Endothelial cell of umbilical vein (primary cell): ENCODE data around the gene ETV3L. TPM values are rescaled to one million over a fixed set of nuclear protein-coding genes. Genes with fewer than 3 reads are reported as not detected.

Experiments
- BruUV-seq: library from RNA; stranded (reverse); fragments of 400-500 nt; replicated peaks from 2 replicates; lab custom pipeline; 2021; lab: Mats Ljungman, UMichigan
- CTCF ChIA-PET: fragments of 300-600, 350-600 bp; sonication (Branson Sonifier 250); formaldehyde crosslinking; loops from one replicate; lab custom pipeline; 2021; ENCODE audit warnings: antibody characterized with exemption, inconsistent platforms; lab: Charles Lee
- POLR2A ChIA-PET: fragments of 300-600, 350-600 bp; sonication (Branson Sonifier 250); formaldehyde crosslinking; loops from one replicate; lab custom pipeline; 2021; ENCODE audit warnings: antibody characterized with exemption, inconsistent platforms; lab: Charles Lee
- DNase-seq: peaks from one replicate; pipeline ENCODE4 v3.0.0-alpha.2; 2011; ENCODE audit warnings: low read depth, low spot score
- FAIRE-seq: peaks from 2 replicates; lab custom pipeline; 2011; peaks lifted over from hg19 to GRCh38; lab: Jason Lieb, UNC
- H2AFZ ChIP-seq: 2 replicates; pipeline ENCODE4 v1.6.0; 2012; ENCODE audit warnings: low read depth, low read length, control low read depth, inconsistent platforms
- H3K27ac ChIP-seq: 2 replicates; pipeline ENCODE4 v1.5.1; 2011; ENCODE audit warnings: low read depth, mild to moderate bottlenecking, control low read depth, low read length, moderate library complexity; ENCODE audit not compliant: insufficient read depth
- H3K27me3 ChIP-seq, 2 experiments: 2 replicates each; pipeline versions ENCODE4 v1.6.0 to v1.6.1; 2011; ENCODE audit warnings: low read length in 2 of 2, mixed read lengths in 1 of 2; ENCODE audit not compliant: control insufficient read depth in 2 of 2, insufficient read depth in 2 of 2
- H3K36me3 ChIP-seq, 2 experiments: 2 replicates in 1 of 2; 3 replicates in 1 of 2; pipeline ENCODE4 v1.5.1; 2011; ENCODE audit warnings: low read length in 2 of 2, mild to moderate bottlenecking in 1 of 2, moderate library complexity in 1 of 2; ENCODE audit not compliant: control insufficient read depth in 2 of 2, insufficient read depth in 2 of 2; ENCODE audit errors: extremely low read depth in 1 of 2
- H3K4me1 ChIP-seq: 3 replicates; pipeline ENCODE4 v1.5.1; 2011; ENCODE audit warnings: mild to moderate bottlenecking, low read length; ENCODE audit not compliant: control insufficient read depth, insufficient read depth; ENCODE audit errors: extremely low read depth
- H3K4me2 ChIP-seq: 2 replicates; pipeline ENCODE4 v1.6.1; 2011; ENCODE audit warnings: low read length, control low read depth, mixed read lengths; ENCODE audit not compliant: insufficient read depth
- H3K4me3 ChIP-seq, 3 experiments: fragments of 200-600 bp in 1 of 3; sonication (generic), shearing (Covaris generic) in 1 of 3; replicated peaks in 1 of 3; 2 replicates each; pipeline ENCODE4 v1.5.1; 2011 to 2016; ENCODE audit warnings: control low read depth in 3 of 3, low read length in 3 of 3, mild to moderate bottlenecking in 2 of 3, inconsistent platforms in 1 of 3, low read depth in 1 of 3, moderate library complexity in 1 of 3; ENCODE audit not compliant: insufficient read depth in 1 of 3
- H3K79me2 ChIP-seq: 2 replicates; pipeline ENCODE4 v1.6.0; 2012; ENCODE audit warnings: low read length, inconsistent platforms; ENCODE audit not compliant: control insufficient read depth, insufficient read depth
- H3K9ac ChIP-seq: replicated peaks from 2 replicates; pipeline ENCODE3; 2011; ENCODE audit warnings: low read length, control low read depth; ENCODE audit not compliant: insufficient read depth; ENCODE audit errors: extremely low read depth
- H3K9me1 ChIP-seq: replicated peaks from 3 replicates; pipeline ENCODE4 v1.6.0; 2011; ENCODE audit warnings: mild to moderate bottlenecking, low read length; ENCODE audit not compliant: control insufficient read depth, insufficient read depth; ENCODE audit errors: extremely low read depth
- H3K9me3 ChIP-seq: replicated peaks from 2 replicates; pipeline ENCODE4 v1.5.1; 2012; ENCODE audit warnings: low read length, inconsistent platforms; ENCODE audit not compliant: control insufficient read depth, insufficient read depth
- H4K20me1 ChIP-seq: replicated peaks from 2 replicates; pipeline ENCODE3; 2011; ENCODE audit warnings: mild to moderate bottlenecking, low read length; ENCODE audit not compliant: control insufficient read depth, insufficient read depth; ENCODE audit errors: extremely low read depth
- CTCF ChIP-seq, 2 donors: IDR thresholded peaks; 1 replicate in 1 of 2; 2 replicates in 1 of 2; pipeline ENCODE4 v1.5.1; 2011; ENCODE audit warnings: low read length in 2 of 2, mild to moderate bottlenecking in 2 of 2, moderate library complexity in 2 of 2, control low read depth in 1 of 2, inconsistent platforms in 1 of 2, low read depth in 1 of 2; ENCODE audit not compliant: insufficient read depth in 1 of 2; ENCODE audit errors: extremely low read depth in 1 of 2
- EZH2 ChIP-seq: IDR thresholded peaks from 2 replicates; pipeline ENCODE4 v1.6.1; 2012; ENCODE audit warnings: borderline replicate concordance, low read depth, mild to moderate bottlenecking, moderate library complexity, low read length, inconsistent platforms; ENCODE audit not compliant: severe bottlenecking
- FOS ChIP-seq: IDR thresholded peaks from 2 replicates; pipeline ENCODE4 v1.6.1; 2011; ENCODE audit warnings: mild to moderate bottlenecking, low read length, moderate library complexity, borderline replicate concordance; ENCODE audit not compliant: insufficient read depth
- GATA2 ChIP-seq: IDR thresholded peaks from 2 replicates; pipeline ENCODE4 v1.7.0; 2011; ENCODE audit warnings: low read depth, mild to moderate bottlenecking, moderate library complexity, mixed read lengths, low read length; ENCODE audit not compliant: insufficient read length, insufficient read depth
- JUN ChIP-seq: IDR thresholded peaks from 2 replicates; pipeline ENCODE4 v1.6.1; 2011; ENCODE audit warnings: borderline replicate concordance, low read depth; ENCODE audit not compliant: insufficient read length, insufficient read depth
- MAX ChIP-seq: IDR thresholded peaks from 2 replicates; pipeline ENCODE4 v1.6.1; 2011; ENCODE audit not compliant: insufficient read depth, insufficient read length
- MYC ChIP-seq: IDR thresholded peaks from one replicate; pipeline ENCODE4 v1.6.1; 2011; ENCODE audit warnings: mild to moderate bottlenecking, low read depth, low read length
- POLR2A ChIP-seq: IDR thresholded peaks from 2 replicates; pipeline ENCODE4 v1.6.1; 2012; ENCODE audit warnings: low read depth, mild to moderate bottlenecking, control low read depth, low read length
- POLR2AphosphoS5 ChIP-seq: IDR thresholded peaks from 2 replicates; pipeline ENCODE4 v1.6.1; 2012; ENCODE audit warnings: low read depth, mild to moderate bottlenecking, control low read depth, low read length, moderate library complexity; ENCODE audit not compliant: insufficient read depth
- dilution Hi-C: fragments of 300-500 bp; cut with MboI; formaldehyde crosslinking; loops from one replicate; pipeline ENCODE4 v1.15.0; 2019; ENCODE audit warnings: low sequenced_read_pairs; ENCODE audit not compliant: extremely low pct_ligation_motif_present
- intact Hi-C: fragments of 100-400 bp; cut with micrococcal nuclease; formaldehyde crosslinking; loops from one replicate; pipeline ENCODE4 v1.10.0; 2022
- polyA plus RNA-seq, 4 experiments: library from polyadenylated mRNA; depleted of rRNA in 3 of 4; stranded (reverse) in 3 of 4; unstranded in 1 of 4; fragments of >200 nt; gene quantifications; 2 replicates each; pipeline versions ENCODE4 v1.2.1 to v1.2.3, GENCODE V29; 2011 to 2012; ENCODE audit warnings: missing spikeins in 1 of 4
- total RNA-seq: library from RNA; stranded (reverse); gene quantifications from 2 replicates; pipeline ENCODE4 v1.2.3, GENCODE V29; 2021

Gene ETV3L
- total and polyA plus RNA-seq, 2 donors (not counting 3 experiments of a cell fraction or from before 2014, with no cell fraction given), result not detected

GRCh38 chr1:157080714-157081113, 18.9 kb downstream of the ETV3L start:
- intact Hi-C loops, result no loop called here
- ChIA-PET POLR2A (no interaction called here), CTCF (interaction anchor here (1.7 to 3.4 kb wide), 2 partner anchors 10 to 76 kb away, joined by 8 to 37 read pairs; no protein-coding TSS in a partner anchor)
- no peaks in the 10 kb centered on the region for H3K9me3 ChIP-seq
- H4K20me1 ChIP-seq, result no peaks in the 10 kb centered on the region
- H3K36me3 ChIP-seq, result no peaks in the 10 kb centered on the region
- no peak overlapping the region for H2AFZ ChIP-seq
- dilution Hi-C loops, result no loop called here
- BruUV-seq, result no TSS peak
- H3K4me2 ChIP-seq, result no peak overlapping the region
- H3K4me3 ChIP-seq, result no peak overlapping the region
- H3K27ac ChIP-seq, result no peak overlapping the region
- H3K27me3 ChIP-seq, result peaks cover 8 to 9% of the 10 kb centered on the region in 2 experiments
- FAIRE-seq, result no peak
- H3K9me1 ChIP-seq, result no peaks in the 10 kb centered on the region
- no peak for DNase-seq
- no peaks in the 10 kb centered on the region for H3K4me1 ChIP-seq
- no peak overlapping the region for H3K9ac ChIP-seq
- H3K79me2 ChIP-seq, result no peaks in the 10 kb centered on the region
- TF ChIP-seq MYC (no peak), JUN (no peak), GATA2 (no peak), EZH2 (no peak), POLR2AphosphoS5 (no peak), FOS (no peak), MAX (no peak), CTCF (IDR thresholded peaks at IDR 0.05; ENCODE audit: extremely low read depth in 1 of 2, insufficient read depth in 1 of 2, low read depth in 1 of 2, low read length in 2 of 2) (no peak), POLR2A (no peak)
